Transverse colon (tissue), 3 donors: ENCODE results near the gene PLA2G4E.

Experiments
- CTCF ChIP-seq, 5 experiments: fragments of 200-600 bp in 3 of 5; fragments of 450-650 bp in 2 of 5; sonication (generic) in 3 of 5; IDR thresholded peaks; 1 replicate in 2 of 5; 2 replicates in 3 of 5; pipeline ENCODE4 v1.5.1; 2016 to 2017; ENCODE audit warnings: antibody characterized with exemption in 5 of 5, inconsistent platforms in 3 of 5, mild to moderate bottlenecking in 2 of 5, moderate library complexity in 1 of 5
- POLR2A ChIP-seq: fragments of 450-650 bp; IDR thresholded peaks from one replicate; pipeline ENCODE4 v1.6.1; 2016; ENCODE audit warnings: antibody characterized with exemption, mild to moderate bottlenecking, moderate library complexity

DNA sequence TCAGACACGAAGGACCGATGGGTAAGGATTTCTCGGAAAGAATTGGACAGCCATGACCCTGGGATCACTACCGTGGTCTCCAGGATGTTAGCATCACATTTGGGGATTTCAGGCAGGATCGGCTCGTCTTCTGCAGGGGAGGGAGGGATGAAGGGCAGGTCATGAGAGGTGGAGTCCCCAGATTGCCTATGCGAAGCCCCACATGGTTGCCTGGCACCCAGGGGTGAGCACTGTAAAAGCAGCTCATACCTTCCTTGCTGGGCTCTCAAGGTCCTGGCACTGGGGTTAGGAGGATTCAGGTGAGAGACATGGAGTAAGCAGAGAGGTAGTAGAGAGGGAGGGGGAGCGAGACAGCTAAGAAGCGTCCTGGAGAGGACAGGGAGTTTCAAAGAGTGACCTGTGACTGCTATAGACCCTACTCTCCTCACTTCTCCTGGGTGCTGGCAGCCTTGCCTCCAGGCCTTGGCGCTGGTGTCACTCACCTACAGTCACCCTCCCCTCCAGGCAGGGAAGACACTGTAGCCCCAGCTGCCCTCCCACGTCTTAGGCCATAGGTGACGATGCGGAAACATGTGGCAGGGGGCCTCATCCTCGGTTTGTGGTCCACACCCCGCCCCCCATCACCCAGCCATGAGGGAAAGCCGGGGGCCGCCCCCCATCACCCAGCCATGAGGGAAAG is 33.5 kb downstream of the PLA2G4E start:
- TF ChIP-seq CTCF (IDR thresholded peaks at IDR 0.05) (no peak), POLR2A (no peak)
